ENCODE results near the gene SGMS1. TPM values are rescaled to one million over a fixed set of nuclear protein-coding genes. Genes with fewer than 3 reads are reported as not detected.

SGMS1 gene
- total RNA-seq, 1 experiment from 2014 or later = 20.4 TPM

DNA sequence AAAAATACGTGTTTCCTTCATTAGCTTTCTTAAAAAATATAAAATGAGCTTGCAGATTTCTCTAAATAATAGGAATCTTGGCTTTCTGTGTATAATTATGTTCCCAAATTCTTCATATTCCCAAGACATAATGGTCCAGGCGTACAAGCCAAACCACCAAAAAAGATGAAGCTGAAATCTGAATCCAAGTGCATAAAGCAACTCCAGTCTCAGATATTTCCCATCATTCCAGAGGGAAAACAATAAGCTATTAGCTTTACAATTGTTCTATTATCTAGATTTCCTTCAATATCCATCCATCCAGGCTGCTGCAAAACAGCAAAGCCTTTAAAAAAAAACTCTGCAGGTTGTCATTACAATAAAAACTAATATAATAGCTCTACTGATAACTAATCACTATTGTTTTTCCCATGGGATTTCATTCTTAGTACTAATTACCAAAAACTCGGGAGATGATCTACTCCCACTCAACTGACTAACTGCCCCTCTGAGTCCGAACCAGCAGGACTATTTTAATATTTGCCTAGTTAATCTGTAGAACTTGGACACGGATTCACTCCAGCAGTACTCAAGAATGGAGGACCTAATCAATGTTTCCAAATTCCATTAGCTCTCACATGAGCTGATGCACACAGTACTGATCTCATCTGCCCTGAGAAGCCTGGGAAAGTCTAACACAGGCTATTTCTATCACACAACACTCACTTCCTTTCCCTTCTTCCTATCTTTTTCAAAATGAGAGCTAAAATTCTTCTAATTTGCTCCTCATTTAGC lies 263.5 kb downstream of the SGMS1 start:
- TF ChIP-seq, protein P1, sequence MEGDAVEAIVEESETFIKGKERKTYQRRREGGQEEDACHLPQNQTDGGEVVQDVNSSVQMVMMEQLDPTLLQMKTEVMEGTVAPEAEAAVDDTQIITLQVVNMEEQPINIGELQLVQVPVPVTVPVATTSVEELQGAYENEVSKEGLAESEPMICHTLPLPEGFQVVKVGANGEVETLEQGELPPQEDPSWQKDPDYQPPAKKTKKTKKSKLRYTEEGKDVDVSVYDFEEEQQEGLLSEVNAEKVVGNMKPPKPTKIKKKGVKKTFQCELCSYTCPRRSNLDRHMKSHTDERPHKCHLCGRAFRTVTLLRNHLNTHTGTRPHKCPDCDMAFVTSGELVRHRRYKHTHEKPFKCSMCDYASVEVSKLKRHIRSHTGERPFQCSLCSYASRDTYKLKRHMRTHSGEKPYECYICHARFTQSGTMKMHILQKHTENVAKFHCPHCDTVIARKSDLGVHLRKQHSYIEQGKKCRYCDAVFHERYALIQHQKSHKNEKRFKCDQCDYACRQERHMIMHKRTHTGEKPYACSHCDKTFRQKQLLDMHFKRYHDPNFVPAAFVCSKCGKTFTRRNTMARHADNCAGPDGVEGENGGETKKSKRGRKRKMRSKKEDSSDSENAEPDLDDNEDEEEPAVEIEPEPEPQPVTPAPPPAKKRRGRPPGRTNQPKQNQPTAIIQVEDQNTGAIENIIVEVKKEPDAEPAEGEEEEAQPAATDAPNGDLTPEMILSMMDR (conservative IDR thresholded peaks at IDR 0.05) = no peak
- Histone ChIP-seq H2BK120ac (ENCODE audit: low read depth, low read length, poor library complexity, severe bottlenecking) (no peak overlapping the region), H3K18ac (ENCODE audit: insufficient read length, low read depth, low read length) (no peak overlapping the region), H2BK12ac (ENCODE audit: insufficient read length, low read depth, low read length) (no peak overlapping the region), H3T11ph (ENCODE audit: low read length) (no peak overlapping the region), H3K4me2 (ENCODE audit: insufficient read depth, insufficient read length, low read length) (no peak overlapping the region), H3K9ac (ENCODE audit: extremely low read depth, insufficient read length, low read length) (no peak overlapping the region), H3K4ac (ENCODE audit: low read depth, low read length) (no peak overlapping the region), H3K14ac (ENCODE audit: insufficient read depth, low read length) (no peak overlapping the region), H3K4me1 (ENCODE audit: insufficient read depth, low read length) (peaks cover 3% of the 10 kb centered on the region), H3K9me3 (ENCODE audit: control insufficient read depth, low read depth, low read length) (no peaks in the 10 kb centered on the region), H3K79me2 (ENCODE audit: insufficient read depth, low read length) (no peaks in the 10 kb centered on the region), H2AK5ac (ENCODE audit: insufficient read length, low read length) (no peak overlapping the region), H4K5ac (ENCODE audit: insufficient read length, low read depth, low read length) (no peak overlapping the region), H2BK20ac (ENCODE audit: low read depth, low read length, poor library complexity, severe bottlenecking) (no peak overlapping the region), H3K56ac (ENCODE audit: insufficient read length, low read depth, low read length) (no peak overlapping the region), H2BK15ac (ENCODE audit: low read depth, low read length) (no peak overlapping the region), H2BK5ac (ENCODE audit: insufficient read length, low read length) (no peak overlapping the region), H2AFZ (ENCODE audit: low read length) (no peak overlapping the region), H3K23ac (ENCODE audit: insufficient read length, low read depth, low read length) (no peak overlapping the region), H4K91ac (ENCODE audit: insufficient read length, low read depth, low read length) (no peak overlapping the region), H3K23me2 (ENCODE audit: insufficient read length, low read depth, low read length, poor library complexity, severe bottlenecking) (no peaks in the 10 kb centered on the region), H3K79me1 (ENCODE audit: insufficient read depth, low read depth, low read length, poor library complexity, severe bottlenecking) (no peaks in the 10 kb centered on the region), H3K27ac (ENCODE audit: insufficient read length, low read depth, low read length) (no peak overlapping the region), H4K8ac (replicated peaks; ENCODE audit: insufficient read length, low read depth, low read length) (no peak overlapping the region), H4K20me1 (ENCODE audit: control insufficient read depth, insufficient read depth, insufficient read length) (no peaks in the 10 kb centered on the region), H3K27me3 (ENCODE audit: insufficient read depth, low read length) (no peaks in the 10 kb centered on the region)
- H3K4me3 Mint-ChIP-seq = no peak overlapping the region
- peak overlapping the region in 2 of 3 experiments; percentile 58 to 60; a peak in 1 of 7 replicates for H3K27ac Mint-ChIP-seq
- no CpG with 5 or more reads among the region's 5 CpGs for WGBS (ENCODE audit: extremely low coverage, insufficient read length, low lambda C conversion rate)
- no peak for DNase-seq
- H3K27me3 Mint-ChIP-seq (ENCODE audit: low read depth) = no peaks in the 10 kb centered on the region
- H3K4me1 Mint-ChIP-seq = peaks cover 22 to 28% of the 10 kb centered on the region in 2 experiments
- H3K36me3 Mint-ChIP-seq (ENCODE audit: insufficient read depth in 1 of 3, low read depth in 3 of 3) = peaks cover 7 to 14% (median 7%) of the 10 kb centered on the region in 3 experiments
- H3K9me3 Mint-ChIP-seq = peaks cover 4 to 8% of the 10 kb centered on the region in 2 experiments
